Hematopoietic multipotent progenitor cell (in vitro differentiated cells): ENCODE data around the gene PRKN. TPM values are rescaled to one million over a fixed set of nuclear protein-coding genes. Genes with fewer than 3 reads are reported as not detected.
"Not testable (repeated sequence)": the region's sequence is repeated elsewhere in the genome, so short reads cannot be mapped to it uniquely, and the experiment has no call there.

Source experiments
- DNase-seq, 3 donors: peaks; one replicate each; pipeline ENCODE4 v3.0.0-alpha.2; 2011 to 2015; ENCODE audit warnings: low read depth in 2 of 3, low spot score in 2 of 3
- total RNA-seq: library from RNA; depleted of rRNA; stranded (reverse); fragments of >200 nt; gene quantifications from one replicate; pipeline ENCODE4 v1.2.3, GENCODE V29; 2012

The PRKN gene
- total RNA-seq, 1 donor: 7.0 TPM

GRCh38 chr6:161834426-161834825 is 893.1 kb downstream of the PRKN start:
- DNase-seq: no peak

GRCh38 chr6:161833099-161833860 is 894.3 kb downstream of the PRKN start:
- DNase-seq: no peak

- DNase-seq: no peak
Observed at GRCh38 chr6:161832622-161833021, 894.9 kb downstream of the PRKN start.

GRCh38 chr6:161830866-161831616 is 896.5 kb downstream of the PRKN start:
- DNase-seq: peak in 2 of 3 donors; percentile 75 to 92

GRCh38 chr6:161829291-161829729 is 898.3 kb downstream of the PRKN start:
- DNase-seq: peak in 2 of 3 donors; percentile 87 to 97

- peak in 2 of 3 donors; percentile 42 to 71 for DNase-seq
Observed at GRCh38 chr6:161828355-161828754, 899.2 kb downstream of the PRKN start.

- DNase-seq: no peak
Observed at GRCh38 chr6:161826512-161826911, 901.1 kb downstream of the PRKN start.

- not testable (repeated sequence) for DNase-seq
Observed at GRCh38 chr6:161822204-161822603, 905.4 kb downstream of the PRKN start.

- no peak for DNase-seq
Observed at GRCh38 chr6:161817881-161818280, 909.7 kb downstream of the PRKN start.

- no peak for DNase-seq
Observed at GRCh38 chr6:161815965-161816364, 911.6 kb downstream of the PRKN start.

GRCh38 chr6:161813156-161813555 is 914.4 kb downstream of the PRKN start:
- no peak for DNase-seq

GRCh38 chr6:161809971-161810370 is 917.6 kb downstream of the PRKN start:
- DNase-seq: no peak

GRCh38 chr6:161804838-161805237 is 922.7 kb downstream of the PRKN start:
- no peak for DNase-seq

- DNase-seq: peak in 1 of 3 donors; percentile 52
Observed at GRCh38 chr6:161803131-161803530, 924.4 kb downstream of the PRKN start.

- DNase-seq: no peak
Observed at GRCh38 chr6:161802231-161802630, 925.3 kb downstream of the PRKN start.

GRCh38 chr6:161798844-161799394 is 928.6 kb downstream of the PRKN start:
- DNase-seq: no peak

- no peak for DNase-seq
Observed at GRCh38 chr6:161796681-161797080, 930.9 kb downstream of the PRKN start.

GRCh38 chr6:161792851-161793493 is 934.6 kb downstream of the PRKN start:
- DNase-seq: no peak

- DNase-seq: no peak
Observed at GRCh38 chr6:161788531-161788930, 939.0 kb downstream of the PRKN start.

- DNase-seq: no peak
Observed at GRCh38 chr6:161772176-161772575, 955.4 kb downstream of the PRKN start.

- no peak for DNase-seq
Observed at GRCh38 chr6:161761966-161762365, 965.6 kb downstream of the PRKN start.
